WTC11 (cell line): Measurements from ENCODE around the gene MYOZ3. TPM values are rescaled to one million over a fixed set of nuclear protein-coding genes. Genes with fewer than 3 reads are reported as not detected.
A peak's percentile ranks its signal among the peaks of the same experiment; 100 is the strongest.

Experiments
- ATAC-seq: fragments of 200-7000 bp; cut with Tn5 transposase; 2 replicates; pipeline ENCODE4 v1.10.0; 2021; ENCODE audit warnings: mild to moderate bottlenecking, moderate library complexity
- CTCF ChIA-PET: fragments of 300-600 bp; sonication (Branson Sonifier 250); formaldehyde crosslinking; loops from one replicate; lab custom pipeline; 2021; ENCODE audit warnings: antibody characterized with exemption; lab: Charles Lee
- POLR2A ChIA-PET: fragments of 350-600 bp; sonication (Branson Sonifier 250); formaldehyde crosslinking; loops from one replicate; lab custom pipeline; 2021; ENCODE audit warnings: antibody characterized with exemption; lab: Charles Lee
- DNase-seq: peaks from one replicate; pipeline ENCODE4 v3.0.0; 2021; ENCODE audit warnings: low spot score
- H3K27ac Mint-ChIP-seq: 2 replicates; pipeline ENCODE4 v1.8.0; 2021; ENCODE audit warnings: mixed read lengths
- H3K27me3 Mint-ChIP-seq: 2 replicates; pipeline ENCODE4 v1.8.0; 2021; ENCODE audit warnings: low read depth, mild to moderate bottlenecking, moderate library complexity, mixed read lengths
- H3K36me3 Mint-ChIP-seq: 2 replicates; pipeline ENCODE4 v1.8.0; 2021; ENCODE audit warnings: mixed read lengths
- H3K4me1 Mint-ChIP-seq: 2 replicates; pipeline ENCODE4 v1.8.0; 2022; ENCODE audit warnings: mixed read lengths
- H3K4me3 Mint-ChIP-seq: 2 replicates; pipeline ENCODE4 v1.8.0; 2021; ENCODE audit warnings: mild to moderate bottlenecking, moderate library complexity, mixed read lengths
- H3K9me3 Mint-ChIP-seq: 2 replicates; pipeline ENCODE4 v1.8.0; 2021; ENCODE audit warnings: mixed read lengths
- ATF3 ChIP-seq: sonication (generic); formaldehyde crosslinking; conservative IDR thresholded peaks from 2 replicates; pipeline ENCODE4 v1.8.1; 2022; ENCODE audit warnings: mild to moderate bottlenecking, missing genetic modification reagents
- CBFB ChIP-seq: sonication (generic); formaldehyde crosslinking; IDR thresholded peaks from 2 replicates; pipeline ENCODE4 v1.8.1; 2022; ENCODE audit warnings: mild to moderate bottlenecking, low read depth, missing genetic modification reagents
- CREM ChIP-seq: sonication (generic); formaldehyde crosslinking; IDR thresholded peaks from 2 replicates; pipeline ENCODE4 v1.8.1; 2022; ENCODE audit warnings: mild to moderate bottlenecking, missing genetic modification reagents, moderate library complexity
- FOXP1 ChIP-seq: sonication (generic); formaldehyde crosslinking; IDR thresholded peaks from 2 replicates; pipeline ENCODE4 v1.8.0; 2022; ENCODE audit warnings: missing genetic modification reagents, mild to moderate bottlenecking, moderate library complexity, borderline replicate concordance
- MYBL2 ChIP-seq: sonication (generic); formaldehyde crosslinking; IDR thresholded peaks from 2 replicates; pipeline ENCODE4 v1.8.1; 2023; ENCODE audit warnings: mild to moderate bottlenecking, moderate library complexity, missing genetic modification reagents
- USF2 ChIP-seq: sonication (generic); formaldehyde crosslinking; IDR thresholded peaks from 2 replicates; pipeline ENCODE4 v1.8.1; 2023; ENCODE audit warnings: mild to moderate bottlenecking, missing genetic modification reagents, moderate library complexity
- ZBTB43 ChIP-seq: sonication (generic); formaldehyde crosslinking; IDR thresholded peaks from 2 replicates; pipeline ENCODE4 v1.8.1; 2023; ENCODE audit warnings: mild to moderate bottlenecking, missing genetic modification reagents
- ZNF232 ChIP-seq: sonication (generic); formaldehyde crosslinking; IDR thresholded peaks from 2 replicates; pipeline ENCODE4 v1.8.0; 2022; ENCODE audit warnings: mild to moderate bottlenecking, missing genetic modification reagents
- ZNF263 ChIP-seq: sonication (generic); formaldehyde crosslinking; IDR thresholded peaks from 2 replicates; pipeline ENCODE4 v1.8.1; 2022; ENCODE audit warnings: low read depth, mild to moderate bottlenecking, moderate library complexity, missing genetic modification reagents
- ZNF281 ChIP-seq: sonication (generic); formaldehyde crosslinking; IDR thresholded peaks from 2 replicates; pipeline ENCODE4 v1.8.0; 2023; ENCODE audit warnings: mild to moderate bottlenecking, missing genetic modification reagents
- ZNF416 ChIP-seq: fragments of 250-450 bp; sonication (Bioruptor Pico); IDR thresholded peaks from 2 replicates; pipeline ENCODE4 v1.9.0; 2021; ENCODE audit warnings: mild to moderate bottlenecking, inconsistent platforms
- ZNF423 ChIP-seq: fragments of 250-450 bp; sonication (Bioruptor Pico); IDR thresholded peaks from 2 replicates; pipeline ENCODE4 v2.1.2; 2022; ENCODE audit warnings: mild to moderate bottlenecking, moderate library complexity
- ZSCAN18 ChIP-seq: fragments of 250-450 bp; sonication (Bioruptor Pico); IDR thresholded peaks from 2 replicates; pipeline ENCODE4 v2.1.2; 2022; ENCODE audit warnings: mild to moderate bottlenecking, moderate library complexity
- total RNA-seq: library from RNA; stranded (reverse); gene quantifications from 3 replicates; pipeline ENCODE4 v1.2.3, GENCODE V29; 2021

MYOZ3 gene
- total RNA-seq, 1 experiment from 2014 or later, result 13.7 TPM

GRCh38 chr5:150631326-150631701 lies 29.7 kb upstream of the MYOZ3 start:
- H3K27ac Mint-ChIP-seq, result peak overlapping the region; percentile 33; the same call in 1 of the 2 replicates
- CTCF ChIA-PET, result interaction anchor here (0.6 to 2.9 kb wide), 4 partner anchors 25 to 71 kb away, joined by 3 to 12 read pairs (median 4); partner anchors contain the start of gene RBM22
- ATAC-seq, result no peak

GRCh38 chr5:150632305-150633160 lies 28.5 kb upstream of the MYOZ3 start:
- POLR2A ChIA-PET, result no interaction called here
- H3K36me3 Mint-ChIP-seq, result no peaks in the 10 kb centered on the region
- no peaks in the 10 kb centered on the region for H3K9me3 Mint-ChIP-seq
- no peak overlapping the region; the same call in 1 of the 2 replicates for H3K27ac Mint-ChIP-seq
- peaks cover 3% of the 10 kb centered on the region; the same call in 1 of the 2 replicates for H3K4me1 Mint-ChIP-seq
- no peak overlapping the region for H3K4me3 Mint-ChIP-seq
- CTCF ChIA-PET, result interaction anchor here (1.5 kb wide), 1 partner anchor 72 kb away, joined by 3 read pairs; no protein-coding TSS in a partner anchor
- ATAC-seq (no peak), DNase-seq (no peak)
- H3K27me3 Mint-ChIP-seq, result no peaks in the 10 kb centered on the region
- TF ChIP-seq ZSCAN18 (CRISPR knock-in tag), result no peak
- TF ChIP-seq ZNF416 (CRISPR knock-in tag), result no peak
- no peak for TF ChIP-seq ZNF423 (CRISPR knock-in tag)
- no peak for TF ChIP-seq USF2
- no peak for TF ChIP-seq FOXP1 (CRISPR knock-in tag)
- TF ChIP-seq CREM (CRISPR knock-in tag), result no peak
- no peak for TF ChIP-seq ZNF263 (CRISPR knock-in tag)
- TF ChIP-seq ZNF232 (CRISPR knock-in tag), result no peak
- TF ChIP-seq MYBL2 (CRISPR knock-in tag), result no peak
- no peak for TF ChIP-seq ZNF281 (CRISPR knock-in tag)

More at GRCh38 chr5:150631326-150631701, 29.7 kb upstream of the MYOZ3 start:
- Mint-ChIP-seq H3K36me3 (no peaks in the 10 kb centered on the region), H3K27me3 (peaks cover 1% of the 10 kb centered on the region; the same call in 1 of the 2 replicates), H3K4me1 (peaks cover 2% of the 10 kb centered on the region; the same call in 1 of the 2 replicates), H3K4me3 (no peak overlapping the region), H3K9me3 (no peaks in the 10 kb centered on the region)
- no peak for DNase-seq
- POLR2A ChIA-PET, result no interaction called here
- TF ChIP-seq ZNF281 (CRISPR knock-in tag), result no peak
- no peak for TF ChIP-seq CBFB (CRISPR knock-in tag)
- TF ChIP-seq ATF3, result no peak
- TF ChIP-seq CREM (CRISPR knock-in tag), result no peak
- TF ChIP-seq ZBTB43, result no peak
